ENCODE measurements around the gene WWC2. TPM values are rescaled to one million over a fixed set of nuclear protein-coding genes. Genes with fewer than 3 reads are reported as not detected.
A peak's percentile ranks its signal among the peaks of the same experiment; 100 is the strongest.
"Not testable (repeated sequence)": the region's sequence is repeated elsewhere in the genome, so short reads cannot be mapped to it uniquely, and the experiment has no call there.

Gene WWC2
- total RNA-seq, 1 experiment from 2014 or later: 18.9 TPM

DNA sequence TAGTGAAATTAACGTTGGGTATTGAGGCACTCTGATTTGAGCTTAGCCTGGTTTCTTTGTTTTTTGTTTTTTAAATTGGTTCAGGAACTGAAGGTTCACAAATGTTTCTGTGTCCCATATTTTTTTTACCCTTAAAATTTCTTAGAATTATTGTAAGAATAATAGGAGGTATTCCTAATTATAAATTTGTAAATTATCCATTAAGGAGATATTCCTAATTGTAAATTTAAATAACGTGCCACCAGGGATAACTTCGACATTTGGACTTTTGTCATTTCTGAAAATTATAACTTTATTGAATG, 1.2 kb downstream of the WWC2 start:
- no peak for DNase-seq (ENCODE audit: low read depth)

DNA sequence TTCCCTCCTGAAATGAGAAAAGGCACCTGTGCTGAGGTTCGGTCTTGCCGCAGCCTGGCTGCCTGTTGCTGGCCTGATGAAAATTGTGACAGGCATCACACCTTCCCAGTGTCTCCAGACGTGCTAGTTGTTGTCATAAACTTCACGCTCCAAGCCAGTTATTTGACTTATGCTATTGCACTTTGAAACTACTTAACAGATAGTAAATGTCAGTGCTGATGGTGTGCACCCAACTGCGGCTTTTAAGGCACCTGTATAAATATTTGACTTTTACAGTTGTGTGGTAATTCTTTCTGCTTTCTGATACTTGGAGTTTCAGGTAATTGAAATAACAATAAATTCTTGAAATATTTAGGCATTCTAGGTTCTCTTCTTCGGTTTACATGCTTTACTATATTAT, 1.8 kb downstream of the WWC2 start:
- DNase-seq (ENCODE audit: low read depth): no peak

DNA sequence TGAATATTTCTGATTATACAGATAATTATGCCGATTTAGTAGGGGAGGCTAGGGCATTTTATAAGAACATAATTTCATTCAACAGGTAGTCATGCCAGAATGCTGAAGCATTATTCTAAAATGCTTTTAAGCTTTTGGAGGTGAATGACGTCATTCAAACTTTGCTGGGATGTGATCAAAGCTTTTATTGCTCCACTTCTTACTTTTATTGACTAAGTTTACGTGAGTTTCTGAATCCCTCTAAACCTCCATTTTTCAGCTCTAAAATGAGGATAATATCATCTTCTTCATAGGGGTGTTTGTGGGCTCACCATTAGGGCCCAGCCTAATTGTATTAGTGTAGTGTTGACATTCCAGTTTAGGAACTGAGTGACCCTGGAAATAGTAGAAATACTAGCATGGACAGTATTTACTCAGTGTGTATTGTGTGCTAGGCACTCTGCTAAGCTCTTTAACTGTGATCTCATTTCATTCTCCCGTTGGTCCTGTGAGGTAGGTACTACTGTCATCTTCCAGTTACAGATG, 3.0 kb downstream of the WWC2 start:
- no peak for DNase-seq (ENCODE audit: low read depth)

DNA sequence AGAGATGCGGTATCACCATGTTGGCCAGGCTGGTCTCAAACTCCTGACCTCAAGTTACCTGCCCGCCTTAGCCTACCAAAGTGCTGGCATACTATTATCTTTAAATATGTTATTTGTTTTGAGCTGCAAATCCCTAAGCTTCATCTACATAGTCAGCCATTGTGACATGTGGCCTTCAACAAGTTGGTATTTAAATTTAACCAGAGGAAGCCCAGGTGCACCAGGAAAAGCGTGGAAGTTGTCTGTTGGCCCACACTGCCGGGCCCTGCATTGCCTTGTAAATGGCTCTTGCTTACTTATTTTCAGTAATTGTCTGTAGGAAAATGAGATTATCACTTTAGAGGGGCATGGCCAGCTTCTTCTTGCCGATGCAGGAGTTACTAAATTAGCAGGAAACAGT, 6.0 kb downstream of the WWC2 start:
- no peak for DNase-seq (ENCODE audit: low read depth)

DNA sequence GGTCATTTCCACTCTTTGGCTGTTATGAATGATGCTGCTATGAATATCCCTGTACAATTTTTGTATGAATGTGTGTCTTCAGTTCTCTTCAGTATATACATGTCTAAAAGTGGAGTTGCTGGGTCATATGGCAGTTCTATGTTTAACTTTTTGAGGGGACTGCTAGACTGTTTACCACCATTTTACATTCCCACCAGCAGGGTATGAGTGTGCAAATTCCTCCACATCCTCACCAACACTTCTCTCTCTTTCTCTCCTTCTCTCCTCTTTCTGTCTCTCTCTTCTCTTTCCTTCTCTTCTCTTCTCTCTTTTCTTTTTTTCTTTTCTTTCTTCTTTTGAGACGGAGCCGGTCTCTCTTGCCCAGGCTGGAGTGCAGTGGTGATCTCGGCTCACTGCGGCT, 7.8 kb downstream of the WWC2 start:
- DNase-seq (ENCODE audit: low read depth): no peak

DNA sequence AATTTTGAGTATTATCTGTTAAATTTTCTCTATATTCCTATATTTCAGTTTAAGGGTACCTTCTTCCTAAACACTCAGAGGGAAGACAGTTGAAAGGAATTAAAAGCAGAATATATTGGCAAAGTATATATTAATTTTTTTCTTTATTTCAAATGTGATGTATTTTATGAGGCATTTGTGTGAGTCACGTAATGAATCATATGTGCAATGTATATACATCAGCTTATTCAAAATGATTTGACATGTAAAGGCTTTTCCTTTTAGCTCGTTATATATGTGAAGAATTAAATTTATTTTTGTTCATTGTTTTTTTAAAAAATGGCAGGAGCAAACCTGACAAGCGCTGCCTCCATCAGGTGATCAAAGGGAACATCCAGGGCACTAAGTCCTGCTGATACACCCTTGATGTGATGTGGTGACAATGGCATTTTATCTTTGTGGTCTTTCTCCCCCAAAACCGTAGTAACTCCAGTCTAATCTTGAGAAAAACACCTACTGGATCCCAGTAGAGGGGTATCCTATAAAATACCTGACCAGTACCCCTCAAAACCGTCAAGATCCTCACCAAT, 8.9 kb downstream of the WWC2 start:
- DNase-seq (ENCODE audit: low read depth): no peak

- DNase-seq (ENCODE audit: low read depth): no peak
These were observed 11.2 kb downstream of the WWC2 start for GRCh38 chr4:183110244-183110643.

- DNase-seq (ENCODE audit: low read depth): no peak
These were observed 12.4 kb downstream of the WWC2 start for GRCh38 chr4:183111452-183111885.

DNA sequence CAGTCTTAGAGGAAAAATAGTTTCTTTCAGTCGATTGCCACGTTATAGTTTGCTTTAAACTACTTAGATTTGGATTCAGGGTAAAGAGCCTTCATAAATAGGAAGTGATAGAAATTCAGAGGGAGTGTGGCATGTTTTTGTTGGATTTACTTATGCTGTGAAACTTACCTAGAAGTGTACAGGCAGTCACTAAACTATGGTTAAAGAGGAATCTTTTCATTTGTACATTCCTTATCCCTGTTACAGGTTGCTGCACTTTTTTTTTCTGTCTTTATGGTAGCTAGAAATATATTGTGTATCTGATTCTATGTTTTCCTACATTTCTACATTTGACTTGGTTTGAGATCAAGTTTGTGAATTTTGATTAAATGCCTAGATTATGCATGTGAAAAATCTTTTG, 19.1 kb downstream of the WWC2 start:
- no peak for DNase-seq (ENCODE audit: low read depth)

- DNase-seq (ENCODE audit: low read depth): peak; percentile 72
These were observed 19.5 kb downstream of the WWC2 start for GRCh38 chr4:183118585-183118984.

- DNase-seq (ENCODE audit: low read depth): not testable (repeated sequence)
These were observed 22.6 kb downstream of the WWC2 start for GRCh38 chr4:183121660-183122059.

GRCh38 chr4:183124228-183124627, 25.2 kb downstream of the WWC2 start:
- no peak for DNase-seq (ENCODE audit: low read depth)

GRCh38 chr4:183124865-183125264, 25.8 kb downstream of the WWC2 start:
- no peak for DNase-seq (ENCODE audit: low read depth)

DNA sequence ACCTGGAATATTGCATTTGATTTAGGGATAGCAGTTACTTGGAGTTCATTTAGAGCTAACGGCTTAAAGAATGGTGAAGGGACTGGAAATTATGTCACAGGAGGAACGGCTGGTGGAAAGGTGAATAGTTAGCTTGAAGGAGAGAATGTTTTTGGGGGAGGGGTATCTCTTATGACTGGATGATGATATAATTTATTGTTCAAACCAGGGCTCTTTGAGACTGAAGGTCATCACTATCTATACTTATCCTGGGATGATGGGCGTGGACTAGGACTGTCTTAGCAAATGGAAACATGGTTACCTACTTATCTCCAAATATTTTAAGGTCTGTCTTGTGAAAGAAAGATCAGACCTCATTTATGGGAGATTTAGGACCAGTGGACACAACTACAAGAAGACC, 30.1 kb downstream of the WWC2 start:
- no peak for DNase-seq (ENCODE audit: low read depth)

DNA sequence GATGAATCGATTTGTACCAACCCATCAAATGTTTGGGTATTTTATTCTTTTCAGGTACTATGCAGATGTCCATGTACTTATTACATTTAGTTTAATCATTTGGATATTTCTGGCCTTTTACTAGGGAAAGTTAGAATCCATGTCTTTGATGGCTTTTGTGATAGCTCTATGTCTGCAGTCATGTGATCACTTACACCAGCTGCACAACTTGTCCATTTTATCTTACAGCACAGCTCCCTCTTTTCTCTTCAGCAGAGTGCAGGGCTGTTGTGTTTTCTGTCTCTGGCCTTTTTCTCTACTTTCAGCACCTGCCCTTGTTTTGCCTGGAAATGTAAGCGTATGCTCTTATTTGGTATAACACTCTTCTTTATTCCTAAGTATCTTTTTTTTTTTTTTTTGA, 30.6 kb downstream of the WWC2 start:
- no peak for DNase-seq (ENCODE audit: low read depth)

- DNase-seq (ENCODE audit: low read depth): peak; percentile 26
These were observed 31.5 kb downstream of the WWC2 start for GRCh38 chr4:183130328-183131155.

GRCh38 chr4:183132081-183132480, 33.0 kb downstream of the WWC2 start:
- DNase-seq (ENCODE audit: low read depth): no peak

GRCh38 chr4:183132865-183133264, 33.8 kb downstream of the WWC2 start:
- no peak for DNase-seq (ENCODE audit: low read depth)

- peak; percentile 18 for DNase-seq (ENCODE audit: low read depth)
These were observed 37.8 kb downstream of the WWC2 start for GRCh38 chr4:183136855-183137254.

DNA sequence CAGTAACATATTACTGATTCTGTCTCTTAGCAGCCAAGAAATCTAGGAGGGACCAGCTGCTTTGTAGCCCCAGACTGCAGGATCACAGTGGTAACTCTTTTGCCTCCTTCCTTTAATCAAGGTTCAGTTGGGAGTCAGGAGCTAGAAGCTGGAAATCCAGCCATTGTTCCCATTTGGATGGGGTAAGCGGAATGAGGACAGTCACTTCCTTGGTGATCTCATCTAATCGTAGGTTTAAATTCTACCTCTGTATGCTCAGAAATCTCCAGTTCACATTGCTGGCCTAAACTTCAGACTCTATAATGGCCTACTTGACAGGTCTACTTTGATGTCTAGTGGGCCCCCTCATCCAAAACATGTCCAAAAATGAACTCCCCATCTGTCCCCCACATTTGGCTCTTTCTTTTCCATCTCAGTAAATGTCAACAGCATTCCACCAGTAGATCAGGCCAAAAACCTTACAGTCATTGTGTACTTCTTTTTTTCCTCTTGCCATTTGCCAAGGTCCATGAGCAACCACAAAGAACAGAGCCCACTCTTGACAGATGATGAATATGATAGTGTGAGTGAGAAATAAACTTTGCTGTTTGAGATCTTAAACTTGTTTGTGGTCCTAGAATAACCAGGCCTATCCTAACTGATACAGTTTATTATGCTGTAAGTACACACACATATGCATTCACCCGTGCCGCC, 40.1 kb downstream of the WWC2 start:
- peak; percentile 12 for DNase-seq (ENCODE audit: low read depth)

- no peak for DNase-seq (ENCODE audit: low read depth)
These were observed 41.0 kb downstream of the WWC2 start for GRCh38 chr4:183139972-183140570.

GRCh38 chr4:183140911-183141320, 41.9 kb downstream of the WWC2 start:
- DNase-seq (ENCODE audit: low read depth): peak; percentile 79
